Esophagus muscularis mucosa (tissue), 4 donors: Measurements from ENCODE around the gene SUPT3H. TPM values are rescaled to one million over a fixed set of nuclear protein-coding genes. Genes with fewer than 3 reads are reported as not detected.

Experiments used
- DNase-seq: peaks from one replicate; pipeline ENCODE4 v3.0.0-alpha.2; 2017; ENCODE audit errors: extremely low spot score
- H3K27ac ChIP-seq, 4 donors: fragments of 200-600 bp; sonication (generic); replicated peaks in 1 of 4; 1 replicate in 3 of 4; 2 replicates in 1 of 4; pipeline ENCODE4 v1.5.1; 2016 to 2019; ENCODE audit warnings: mild to moderate bottlenecking in 1 of 4
- H3K27me3 ChIP-seq, 4 donors: fragments of 200-600 bp; sonication (generic); one replicate each; pipeline versions ENCODE4 v1.5.1 to v1.6.0; 2016 to 2019
- H3K36me3 ChIP-seq, 4 donors: fragments of 200-600 bp; sonication (generic); one replicate each; pipeline ENCODE4 v1.5.1; 2016 to 2019
- H3K4me1 ChIP-seq, 4 donors: fragments of 200-600 bp; sonication (generic); one replicate each; pipeline ENCODE4 v1.5.1; 2016 to 2019
- H3K4me3 ChIP-seq, 4 donors: fragments of 200-600 bp; sonication (generic); 1 replicate in 2 of 4; 2 replicates in 2 of 4; pipeline ENCODE4 v1.5.1; 2016 to 2019; ENCODE audit warnings: mild to moderate bottlenecking in 4 of 4, moderate library complexity in 1 of 4
- H3K9me3 ChIP-seq, 4 donors: fragments of 200-600 bp; sonication (generic); 1 replicate in 3 of 4; 2 replicates in 1 of 4; pipeline ENCODE4 v1.5.1; 2016 to 2019
- EP300 ChIP-seq: sonication (generic); formaldehyde crosslinking; IDR thresholded peaks from one replicate; pipeline ENCODE4 v1.6.1; 2017; ENCODE audit warnings: antibody characterized with exemption
- POLR2A ChIP-seq: fragments of 450-650 bp; IDR thresholded peaks from one replicate; pipeline ENCODE4 v1.6.1; 2017; ENCODE audit warnings: antibody characterized with exemption, moderate library complexity, mild to moderate bottlenecking, low read depth
- POLR2AphosphoS5 ChIP-seq, 2 donors: sonication (generic); formaldehyde crosslinking; IDR thresholded peaks; one replicate each; pipeline ENCODE4 v1.6.1; 2017; ENCODE audit warnings: antibody characterized with exemption in 2 of 2
- WGBS: methylation state at CpG from one replicate; pipeline ENCODE4 v1.1.5; 2018; 5-methylcytosine and 5-hydroxymethylcytosine counted together
- intact Hi-C: fragments of 100-400 bp; cut with DNase I; formaldehyde crosslinking; loops from one replicate; pipeline ENCODE4 v1.15.1; 2023
- total RNA-seq, 4 donors: library from RNA; depleted of rRNA; stranded (reverse); fragments of >200 nt; gene quantifications; one replicate each; pipeline versions ENCODE4 v1.1.0 to v1.2.1, GENCODE V29; 2016
- TF ChIP-seq, protein P1 (sequence below), 3 experiments: fragments of 200-600 bp in 2 of 3; fragments of 450-650 bp in 1 of 3; sonication (generic) in 2 of 3; IDR thresholded peaks; one replicate each; pipeline ENCODE4 v1.5.1; 2017 to 2019; ENCODE audit warnings: antibody characterized with exemption in 3 of 3, mild to moderate bottlenecking in 2 of 3, moderate library complexity in 1 of 3

Gene SUPT3H
- total RNA-seq, 4 donors from 2014 or later: 5.1 to 13.3 (median 9.9) TPM

DNA sequence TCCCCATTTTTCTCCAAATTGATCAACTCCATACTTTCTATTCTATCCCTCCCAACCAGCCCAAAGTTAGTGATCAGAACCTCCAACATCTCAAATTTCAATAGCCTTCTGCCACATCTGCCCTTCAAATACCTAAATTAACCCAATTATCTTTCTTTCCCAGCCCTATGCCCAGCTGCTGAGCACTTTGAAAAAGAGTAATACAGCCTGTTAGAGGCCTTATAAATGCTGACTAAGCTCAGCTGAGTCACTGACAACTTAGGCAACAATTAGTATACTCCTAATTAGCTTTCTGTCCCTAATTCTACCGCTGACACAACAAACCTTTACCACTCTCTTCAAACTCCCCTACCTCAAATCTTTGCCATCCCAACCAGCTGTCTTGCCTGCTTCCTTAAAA lies 26.1 kb downstream of the SUPT3H start:
- Histone ChIP-seq H3K9me3 (no peaks in the 10 kb centered on the region), H3K27ac (no peak overlapping the region), H3K4me3 (no peak overlapping the region), H3K4me1 (no peaks in the 10 kb centered on the region), H3K27me3 (no peaks in the 10 kb centered on the region), H3K36me3 (no peaks in the 10 kb centered on the region)
- TF ChIP-seq POLR2A (no peak), EP300 (no peak), POLR2AphosphoS5 (IDR thresholded peaks at IDR 0.05) (no peak)
- TF ChIP-seq, protein P1, sequence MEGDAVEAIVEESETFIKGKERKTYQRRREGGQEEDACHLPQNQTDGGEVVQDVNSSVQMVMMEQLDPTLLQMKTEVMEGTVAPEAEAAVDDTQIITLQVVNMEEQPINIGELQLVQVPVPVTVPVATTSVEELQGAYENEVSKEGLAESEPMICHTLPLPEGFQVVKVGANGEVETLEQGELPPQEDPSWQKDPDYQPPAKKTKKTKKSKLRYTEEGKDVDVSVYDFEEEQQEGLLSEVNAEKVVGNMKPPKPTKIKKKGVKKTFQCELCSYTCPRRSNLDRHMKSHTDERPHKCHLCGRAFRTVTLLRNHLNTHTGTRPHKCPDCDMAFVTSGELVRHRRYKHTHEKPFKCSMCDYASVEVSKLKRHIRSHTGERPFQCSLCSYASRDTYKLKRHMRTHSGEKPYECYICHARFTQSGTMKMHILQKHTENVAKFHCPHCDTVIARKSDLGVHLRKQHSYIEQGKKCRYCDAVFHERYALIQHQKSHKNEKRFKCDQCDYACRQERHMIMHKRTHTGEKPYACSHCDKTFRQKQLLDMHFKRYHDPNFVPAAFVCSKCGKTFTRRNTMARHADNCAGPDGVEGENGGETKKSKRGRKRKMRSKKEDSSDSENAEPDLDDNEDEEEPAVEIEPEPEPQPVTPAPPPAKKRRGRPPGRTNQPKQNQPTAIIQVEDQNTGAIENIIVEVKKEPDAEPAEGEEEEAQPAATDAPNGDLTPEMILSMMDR (IDR thresholded peaks at IDR 0.05): no peak
- intact Hi-C loops: no loop called here
- DNase-seq: no peak
- WGBS: 76% methylated on average over 1 of the region's 1 CpG

DNA sequence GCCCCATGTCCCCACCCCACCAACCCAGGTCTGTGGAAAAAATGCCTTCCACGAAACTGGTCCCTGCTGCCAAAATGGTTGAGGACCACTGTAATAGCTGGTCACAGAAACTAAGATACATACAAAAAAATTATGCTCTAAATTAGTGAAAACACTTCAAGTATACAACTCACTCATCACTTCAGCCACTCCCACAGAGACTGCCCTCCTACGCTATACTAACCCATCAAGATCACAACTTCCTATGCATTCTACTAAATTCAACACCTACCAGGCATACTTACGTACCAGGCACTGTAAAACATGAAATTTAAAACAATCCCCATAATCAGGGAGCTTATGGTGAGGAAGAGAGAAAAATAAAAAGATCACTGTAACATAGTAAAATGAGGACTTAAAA lies 26.7 kb downstream of the SUPT3H start:
- Histone ChIP-seq H3K4me1 (no peaks in the 10 kb centered on the region), H3K36me3 (no peaks in the 10 kb centered on the region), H3K27me3 (no peaks in the 10 kb centered on the region), H3K27ac (no peak overlapping the region), H3K9me3 (no peaks in the 10 kb centered on the region), H3K4me3 (no peak overlapping the region)
- intact Hi-C loops: no loop called here
- TF ChIP-seq, protein P1 (IDR thresholded peaks at IDR 0.05): no peak
- TF ChIP-seq POLR2AphosphoS5 (IDR thresholded peaks at IDR 0.05): no peak
- TF ChIP-seq EP300: no peak
- no peak for TF ChIP-seq POLR2A
- WGBS: 92% methylated on average over 3 of the region's 3 CpGs
- DNase-seq: no peak

DNA sequence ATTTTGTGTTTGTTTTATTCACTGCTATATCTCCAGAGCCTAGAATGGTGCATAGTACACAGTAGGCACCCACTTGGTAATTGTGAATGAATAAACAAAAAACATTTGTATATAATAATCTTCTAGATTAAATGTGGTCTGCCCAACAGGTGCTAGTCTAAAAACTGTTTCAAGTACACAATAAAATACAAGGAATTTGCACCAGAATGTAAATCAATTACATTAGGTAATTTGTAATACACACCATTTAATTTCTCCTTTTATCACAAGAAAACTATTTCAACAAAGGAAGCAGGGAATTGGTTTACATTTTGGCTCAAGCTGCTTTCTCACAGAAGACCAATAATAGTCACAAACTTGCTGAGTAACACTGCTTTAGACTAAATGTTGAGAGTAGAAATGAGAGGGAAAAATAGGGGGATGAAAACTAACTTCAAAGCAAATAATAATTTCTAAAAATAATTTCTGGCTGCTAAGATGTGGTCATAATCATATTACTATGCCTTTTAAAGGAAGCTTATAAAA lies 27.5 kb downstream of the SUPT3H start:
- TF ChIP-seq, protein P1 (IDR thresholded peaks at IDR 0.05): no peak
- TF ChIP-seq POLR2AphosphoS5 (IDR thresholded peaks at IDR 0.05) (no peak), EP300 (no peak), POLR2A (no peak)
- no peaks in the 10 kb centered on the region for H3K4me1 ChIP-seq
- intact Hi-C loops: no loop called here
- DNase-seq: no peak
- H3K4me3 ChIP-seq: no peak overlapping the region
- H3K9me3 ChIP-seq: no peaks in the 10 kb centered on the region
- H3K36me3 ChIP-seq: no peaks in the 10 kb centered on the region
- no peaks in the 10 kb centered on the region for H3K27me3 ChIP-seq
- no peak overlapping the region for H3K27ac ChIP-seq

DNA sequence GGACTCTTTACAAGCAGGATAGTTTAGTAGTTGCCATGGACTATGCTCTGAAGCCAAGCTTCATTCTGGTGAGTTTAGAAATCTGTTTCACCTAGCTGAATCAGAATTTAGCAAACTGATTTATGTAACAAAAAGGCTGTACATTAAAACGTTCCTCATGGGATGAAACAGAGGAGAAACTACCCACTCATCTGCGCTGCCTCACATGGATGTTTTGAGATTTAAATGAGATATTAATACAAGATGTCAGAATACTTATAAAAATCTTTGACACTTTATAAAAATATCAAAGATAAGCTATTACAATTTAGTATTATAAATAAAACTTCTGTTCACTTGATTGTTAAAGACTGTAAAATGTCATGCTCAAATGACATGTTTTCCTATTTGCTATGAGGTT lies 32.8 kb downstream of the SUPT3H start:
- WGBS: 83% methylated on average over 2 of the region's 2 CpGs
- Histone ChIP-seq H3K36me3 (no peaks in the 10 kb centered on the region), H3K4me1 (no peaks in the 10 kb centered on the region), H3K4me3 (no peak overlapping the region), H3K27ac (no peak overlapping the region), H3K27me3 (no peaks in the 10 kb centered on the region), H3K9me3 (no peaks in the 10 kb centered on the region)
- no peak for TF ChIP-seq POLR2AphosphoS5 (IDR thresholded peaks at IDR 0.05)
- TF ChIP-seq EP300: no peak
- TF ChIP-seq, protein P1 (IDR thresholded peaks at IDR 0.05): no peak
- no peak for TF ChIP-seq POLR2A
- no peak for DNase-seq
- intact Hi-C loops: no loop called here

DNA sequence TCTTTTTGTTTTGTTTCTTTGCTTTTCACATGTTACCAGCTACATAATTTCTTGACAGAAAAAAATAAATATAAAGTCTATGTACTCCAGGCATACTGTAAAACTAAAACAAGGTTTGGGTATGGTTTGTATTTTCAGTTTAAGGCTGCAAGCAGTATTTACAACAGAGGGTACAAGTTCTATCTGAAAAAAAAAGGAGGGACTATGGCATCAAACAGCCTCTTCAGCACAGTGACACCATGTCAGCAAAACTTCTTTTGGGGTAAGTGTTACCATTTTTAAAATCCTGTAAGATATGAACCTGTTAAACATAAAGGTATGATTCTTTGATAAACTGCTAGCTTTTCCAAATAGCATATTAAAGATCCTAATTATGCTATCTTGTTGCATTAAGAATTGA lies 49.2 kb downstream of the SUPT3H start:
- intact Hi-C loops: no loop called here
- no peak for DNase-seq
- no peaks in the 10 kb centered on the region for H3K36me3 ChIP-seq
- H3K4me3 ChIP-seq: no peak overlapping the region
- H3K27ac ChIP-seq: no peak overlapping the region
- H3K27me3 ChIP-seq: no peaks in the 10 kb centered on the region
- TF ChIP-seq POLR2A (no peak), EP300 (no peak), POLR2AphosphoS5 (IDR thresholded peaks at IDR 0.05) (no peak)
- TF ChIP-seq, protein P1 (IDR thresholded peaks at IDR 0.05): no peak
- no peaks in the 10 kb centered on the region for H3K9me3 ChIP-seq
- peaks cover 0 to 8% (median 2%) of the 10 kb centered on the region in 4 donors for H3K4me1 ChIP-seq
